SKM-1 treated with dmso at 0.1 percent for 144 hours (cell line): ENCODE results near the gene CDC42EP1.
"Not testable (repeated sequence)": the region's sequence is repeated elsewhere in the genome, so short reads cannot be mapped to it uniquely, and the experiment has no call there.

ENCODE experiments used
- DNase-seq: peaks from one replicate; lab custom pipeline; 2025; ENCODE audit not compliant: unreplicated experiment; lab: John Stamatoyannopoulos, UW

CDC42EP1 gene

GRCh38 chr22:37559901-37560607 lies at the start of gene CDC42EP1:
TSS of gene CDC42EP1 (plus strand) at chr22:37560480. CDS start at chr22:37566350, 5,870 bp downstream.
- no peak for DNase-seq

GRCh38 chr22:37511395-37512104 lies 48.7 kb upstream of the CDC42EP1 start:
- no peak for DNase-seq

GRCh38 chr22:37514526-37515051 lies 45.7 kb upstream of the CDC42EP1 start:
- DNase-seq, result no peak

GRCh38 chr22:37515901-37516300 lies 44.4 kb upstream of the CDC42EP1 start:
- DNase-seq, result no peak

GRCh38 chr22:37516456-37516855 lies 43.8 kb upstream of the CDC42EP1 start:
- DNase-seq, result no peak

- no peak for DNase-seq
These were observed 42.3 kb upstream of the CDC42EP1 start for GRCh38 chr22:37517826-37518450.

- DNase-seq, result no peak
These were observed 41.6 kb upstream of the CDC42EP1 start for GRCh38 chr22:37518509-37519267.

GRCh38 chr22:37519268-37520195 lies 40.7 kb upstream of the CDC42EP1 start, which contains the start of gene CARD10:
TSS of gene CARD10 (minus strand) at chr22:37519415. CDS start at chr22:37519200, 215 bp downstream.
- DNase-seq, result no peak

- DNase-seq, result no peak
These were observed 39.5 kb upstream of the CDC42EP1 start for GRCh38 chr22:37520776-37521191.

- no peak for DNase-seq
These were observed 39.0 kb upstream of the CDC42EP1 start for GRCh38 chr22:37521236-37521739.

- DNase-seq, result no peak
These were observed 37.8 kb upstream of the CDC42EP1 start for GRCh38 chr22:37522482-37522881.

GRCh38 chr22:37525073-37525745 lies 35.1 kb upstream of the CDC42EP1 start:
- DNase-seq, result no peak

GRCh38 chr22:37525746-37526350 lies 34.4 kb upstream of the CDC42EP1 start:
- no peak for DNase-seq

GRCh38 chr22:37526376-37526775 lies 33.9 kb upstream of the CDC42EP1 start:
- DNase-seq, result no peak

- DNase-seq, result not testable (repeated sequence)
These were observed 33.1 kb upstream of the CDC42EP1 start for GRCh38 chr22:37527081-37527752.

- not testable (repeated sequence) for DNase-seq
These were observed 32.3 kb upstream of the CDC42EP1 start for GRCh38 chr22:37527952-37528351.

GRCh38 chr22:37529652-37530345 lies 30.5 kb upstream of the CDC42EP1 start:
- no peak for DNase-seq
